A549 (cell line): ENCODE results near the gene CARD9. TPM values are rescaled to one million over a fixed set of nuclear protein-coding genes. Genes with fewer than 3 reads are reported as not detected.

Experiments
- ATAC-seq, 2 experiments: fragments of 200-7000 bp in 1 of 2; fragments of >200 bp in 1 of 2; cut with Nextera tagmentation in 1 of 2; cut with Tn5 transposase in 1 of 2; 3 replicates each; pipeline versions ENCODE4 v1.8.0 to v1.9.1; 2018 to 2020; ENCODE audit warnings: mild to moderate bottlenecking in 1 of 2, moderate library complexity in 1 of 2
- CTCF ChIA-PET: fragments of 300-600 bp; sonication (Branson Sonifier 250); formaldehyde crosslinking; extraction: SDS; loops from one replicate; lab custom pipeline; 2021; ENCODE audit warnings: antibody characterized with exemption, inconsistent platforms; lab: Yijun Ruan, JAX
- POLR2A ChIA-PET: fragments of 350-600 bp; formaldehyde crosslinking; extraction: SDS; loops from one replicate; lab custom pipeline; 2021; ENCODE audit warnings: antibody characterized with exemption, inconsistent platforms; lab: Yijun Ruan, JAX
- DNase-seq, 2 experiments: peaks; one replicate each; pipeline versions ENCODE4 v3.0.0 to v3.0.0-alpha.2; 2011 to 2016; ENCODE audit warnings: low read depth in 1 of 2, low spot score in 1 of 2
- FAIRE-seq: peaks from 2 replicates; lab custom pipeline; 2011; peaks lifted over from hg19 to GRCh38; lab: Jason Lieb, UNC
- H3K27ac ChIP-seq, 2 experiments: fragments of >200 bp; sonication (Bioruptor Twin); formaldehyde crosslinking; 3 replicates each; pipeline ENCODE4 v1.5.1; 2016 to 2017
- H3K4me1 ChIP-seq: fragments of >200 bp; sonication (Bioruptor Twin); formaldehyde crosslinking; 3 replicates; pipeline ENCODE4 v1.6.1; 2016
- H3K4me2 ChIP-seq: fragments of >200 bp; sonication (Bioruptor Twin); formaldehyde crosslinking; 3 replicates; pipeline ENCODE4 v1.6.1; 2016
- H3K4me3 ChIP-seq: fragments of >200 bp; sonication (Bioruptor Twin); formaldehyde crosslinking; 3 replicates; pipeline ENCODE4 v1.5.1; 2016
- H3K9me3 ChIP-seq: fragments of >200 bp; sonication (Bioruptor Twin); formaldehyde crosslinking; 3 replicates; pipeline ENCODE4 v1.6.1; 2016
- BCL3 ChIP-seq: fragments of >200 bp; sonication (Bioruptor Twin); formaldehyde crosslinking; IDR thresholded peaks from 3 replicates; pipeline ENCODE4 v1.6.1; 2016
- BHLHE40 ChIP-seq: IDR thresholded peaks from 2 replicates; pipeline ENCODE4 v1.6.1; 2012; ENCODE audit warnings: low read depth, low read length, inconsistent platforms
- CBX8 ChIP-seq: fragments of 200-600 bp; sonication (generic); IDR thresholded peaks from 2 replicates; pipeline ENCODE4 v1.6.1; 2016
- CHD2 ChIP-seq: fragments of 150-350 bp; IDR thresholded peaks from 2 replicates; pipeline ENCODE4 v1.6.1; 2014; ENCODE audit warnings: low read length; ENCODE audit not compliant: partially characterized antibody
- CTCF ChIP-seq: fragments of >200 bp; sonication (Bioruptor Twin); formaldehyde crosslinking; IDR thresholded peaks from 3 replicates; pipeline ENCODE4 v1.5.1; 2016
- E2F6 ChIP-seq: IDR thresholded peaks from 2 replicates; pipeline ENCODE4 v1.6.1; 2012; ENCODE audit warnings: low read depth, borderline replicate concordance
- FOSL2 ChIP-seq, 2 experiments: fragments of 450-650 bp in 1 of 2; fragments of >200 bp in 1 of 2; sonication (Bioruptor Twin) in 1 of 2; formaldehyde crosslinking; IDR thresholded peaks; 2 replicates each; pipeline versions ENCODE4 v1.5.0 to v1.6.1; 2016 to 2020; ENCODE audit warnings: mild to moderate bottlenecking in 1 of 2, moderate library complexity in 1 of 2
- GATA3 ChIP-seq: IDR thresholded peaks from 2 replicates; pipeline ENCODE4 v1.6.1; 2012; ENCODE audit warnings: borderline replicate concordance
- HES2 ChIP-seq: fragments of >200 bp; sonication (Bioruptor Twin); formaldehyde crosslinking; IDR thresholded peaks from 2 replicates; pipeline ENCODE4 v1.6.1; 2016
- HOXB13 ChIP-seq: fragments of 250-450 bp; sonication (Bioruptor Pico); IDR thresholded peaks from 2 replicates; pipeline ENCODE4 v1.5.0; 2020; ENCODE audit warnings: low read depth, mild to moderate bottlenecking, moderate library complexity
- HOXB5 ChIP-seq: fragments of 250-450 bp; sonication (Bioruptor Pico); IDR thresholded peaks from 2 replicates; pipeline ENCODE4 v1.5.0; 2020; ENCODE audit warnings: mild to moderate bottlenecking, moderate library complexity
- KDM5A ChIP-seq: fragments of 200-600 bp; sonication (generic); IDR thresholded peaks from 2 replicates; pipeline ENCODE4 v1.6.1; 2016; ENCODE audit warnings: antibody characterized with exemption, mild to moderate bottlenecking
- MYC ChIP-seq: IDR thresholded peaks from 2 replicates; pipeline ENCODE4 v1.6.1; 2012; ENCODE audit warnings: mild to moderate bottlenecking, inconsistent platforms, low read length, improper control_type of control experiment, borderline replicate concordance
- NPAS2 ChIP-seq: fragments of 250-450 bp; sonication (Bioruptor Pico); IDR thresholded peaks from 2 replicates; pipeline ENCODE4 v1.8.0; 2022; ENCODE audit warnings: mild to moderate bottlenecking, moderate library complexity, borderline replicate concordance
- NR3C1 ChIP-seq: fragments of >200 bp; sonication (Bioruptor Twin); formaldehyde crosslinking; IDR thresholded peaks from 3 replicates; pipeline ENCODE4 v1.6.1; 2017
- PBX3 ChIP-seq: IDR thresholded peaks from 2 replicates; pipeline ENCODE4 v1.6.1; 2012
- POLR2A ChIP-seq: IDR thresholded peaks from 2 replicates; pipeline ENCODE4 v1.6.1; 2012; ENCODE audit warnings: mild to moderate bottlenecking, low read length
- RAD21 ChIP-seq, 2 experiments: fragments of >200 bp in 1 of 2; sonication (Bioruptor Twin) in 1 of 2; formaldehyde crosslinking in 1 of 2; IDR thresholded peaks in 1 of 2; conservative IDR thresholded peaks in 1 of 2; 2 replicates in 1 of 2; 3 replicates in 1 of 2; pipeline ENCODE4 v1.6.1; 2012 to 2018; ENCODE audit warnings: inconsistent platforms in 1 of 2
- RNF2 ChIP-seq: fragments of 200-600 bp; sonication (generic); IDR thresholded peaks from 2 replicates; pipeline ENCODE4 v1.6.1; 2016; ENCODE audit warnings: low read depth, mild to moderate bottlenecking, antibody characterized with exemption, moderate library complexity, borderline replicate concordance
- USF2 ChIP-seq: fragments of 450-650 bp; IDR thresholded peaks from 2 replicates; pipeline ENCODE4 v1.6.1; 2014; ENCODE audit warnings: antibody characterized with exemption
- ZSCAN20 ChIP-seq: fragments of 250-450 bp; sonication (Bioruptor Pico); IDR thresholded peaks from 2 replicates; pipeline ENCODE4 v1.8.0; 2022; ENCODE audit warnings: mild to moderate bottlenecking, moderate library complexity
- WGBS: methylation state at CpG from one replicate; pipeline ENCODE4 v1.1.6; 2017; ENCODE audit errors: missing lambda C conversion rate; 5-methylcytosine and 5-hydroxymethylcytosine counted together
- polyA plus RNA-seq, 4 experiments: library from polyadenylated mRNA; depleted of rRNA in 3 of 4; stranded (reverse); fragments of >200 nt; fragmentation: RNase III in 1 of 4; extraction: RNeasy Plus Mini Kit Qiagen cat#74134 plus additional on column Dnase treatment in 1 of 4; gene quantifications; 2 replicates in 3 of 4; 3 replicates in 1 of 4; pipeline ENCODE4 v1.2.3, GENCODE V29; 2011 to 2017

CARD9 gene
- polyA plus RNA-seq, 2 of the 4 experiments (the other 2 are of a cell fraction) = 0.21 to 0.94 TPM

GRCh38 chr9:136376457-136376856 lies 3.0 kb upstream of the CARD9 start:
- ATAC-seq (no peak), DNase-seq (no peak)
- POLR2A ChIA-PET = no interaction called here
- no peaks in the 10 kb centered on the region for H3K9me3 ChIP-seq
- no peak overlapping the region for H3K4me3 ChIP-seq
- H3K4me2 ChIP-seq = no peak overlapping the region
- TF ChIP-seq HOXB13 (no peak), HES2 (no peak), MYC (no peak), CTCF (no peak), ZSCAN20 (no peak), KDM5A (no peak), NPAS2 (CRISPR knock-in tag) (no peak), BCL3 (no peak), RAD21 (conservative IDR thresholded peaks at IDR 0.05 in 1 of 2, IDR thresholded peaks at IDR 0.05 in 1 of 2) (no peak), POLR2A (no peak), CBX8 (no peak), USF2 (no peak), BHLHE40 (no peak), RNF2 (no peak)
- TF ChIP-seq, all 56 proteins: peak for 0
- H3K4me1 ChIP-seq = peaks cover 12% of the 10 kb centered on the region
- FAIRE-seq = no peak
- no peak overlapping the region for H3K27ac ChIP-seq
- CTCF ChIA-PET = interaction anchor here (0.5 to 4.9 kb wide), 7 partner anchors 9 to 267 kb away, joined by 3 to 27 read pairs (median 4); partner anchors contain the start of gene DNLZ
- WGBS = 89% methylated on average over 8 of the region's 8 CpGs

- H3K27ac ChIP-seq = no peak overlapping the region
- ATAC-seq (no peak), DNase-seq (no peak), FAIRE-seq (no peak)
- peaks cover 12% of the 10 kb centered on the region for H3K4me1 ChIP-seq
- TF ChIP-seq CHD2 (no peak), PBX3 (no peak), BCL3 (no peak), GATA3 (no peak), FOSL2 (IDR thresholded peaks at IDR 0.05) (no peak), FOSL2 (CRISPR knock-in tag; IDR thresholded peaks at IDR 0.05) (no peak), POLR2A (no peak), HOXB5 (CRISPR knock-in tag) (no peak), NR3C1 (no peak), E2F6 (no peak), USF2 (no peak), BHLHE40 (no peak)
- POLR2A ChIA-PET = interaction anchor here (1.3 kb wide), 1 partner anchor 12 kb away, joined by 6 read pairs; the partner anchor contains the start of gene DNLZ
- WGBS = 91% methylated on average over 12 of the region's 12 CpGs
- CTCF ChIA-PET = interaction anchor here (1.0 to 2.9 kb wide), 5 partner anchors 11 to 29 kb away, joined by 3 to 26 read pairs (median 3); partner anchors contain the start of genes DNLZ and SNAPC4
- H3K4me2 ChIP-seq = no peak overlapping the region
- H3K4me3 ChIP-seq = no peak overlapping the region
- H3K9me3 ChIP-seq = no peaks in the 10 kb centered on the region
Measured at GRCh38 chr9:136375096-136375495, 1.6 kb upstream of the CARD9 start.
